ENCODE measurements around the gene TLR10.

The TLR10 gene

GRCh38 chr4:38734446-38734845, 48.3 kb downstream of the TLR10 start:
- in situ Hi-C loops (cut with MboI; ENCODE audit: low pct_unique_long_range_greater_than_20kb, low sequenced_read_pairs, unreplicated experiment), result loop anchor here (10.0 to 25.0 kb wide), 3 partner anchors 550 to 922 kb away; no protein-coding TSS in a partner anchor
- DNase-seq (ENCODE audit: low spot score), result no peak

DNA sequence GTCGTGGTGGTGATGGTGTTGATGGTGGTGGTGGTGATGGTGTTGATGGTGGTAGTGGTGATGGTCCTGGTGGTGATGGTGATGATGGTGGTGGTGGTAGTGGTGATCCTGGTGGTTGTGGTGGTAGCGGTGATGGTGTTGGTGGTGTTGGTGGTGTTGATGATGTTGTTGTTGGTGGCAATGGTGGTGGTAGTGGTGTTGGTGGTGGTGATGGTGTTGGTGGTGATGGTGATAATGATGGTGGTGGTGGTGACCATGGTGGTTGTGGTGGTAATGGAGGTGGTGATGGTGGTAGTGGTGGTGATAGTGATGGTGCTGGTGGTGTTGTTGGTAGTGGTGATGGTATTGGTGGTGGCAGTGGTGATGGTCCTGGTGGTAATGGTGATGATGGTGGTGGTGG, 49.1 kb downstream of the TLR10 start:
- in situ Hi-C loops (cut with MboI; ENCODE audit: low pct_unique_long_range_greater_than_20kb, low sequenced_read_pairs, unreplicated experiment), result loop anchor here (10.0 to 25.0 kb wide), 3 partner anchors 549 to 921 kb away; no protein-coding TSS in a partner anchor
- TF ChIP-seq CTCF (IDR thresholded peaks at IDR 0.05; ENCODE audit: extremely low read depth, insufficient read depth, missing control alignments), result no peak
- no peak for DNase-seq (ENCODE audit: low spot score)

More at GRCh38 chr4:38734446-38734845, 48.3 kb downstream of the TLR10 start:
- TF ChIP-seq CTCF (IDR thresholded peaks at IDR 0.05; ENCODE audit: extremely low read depth, insufficient read depth, missing control alignments), result no peak

DNA sequence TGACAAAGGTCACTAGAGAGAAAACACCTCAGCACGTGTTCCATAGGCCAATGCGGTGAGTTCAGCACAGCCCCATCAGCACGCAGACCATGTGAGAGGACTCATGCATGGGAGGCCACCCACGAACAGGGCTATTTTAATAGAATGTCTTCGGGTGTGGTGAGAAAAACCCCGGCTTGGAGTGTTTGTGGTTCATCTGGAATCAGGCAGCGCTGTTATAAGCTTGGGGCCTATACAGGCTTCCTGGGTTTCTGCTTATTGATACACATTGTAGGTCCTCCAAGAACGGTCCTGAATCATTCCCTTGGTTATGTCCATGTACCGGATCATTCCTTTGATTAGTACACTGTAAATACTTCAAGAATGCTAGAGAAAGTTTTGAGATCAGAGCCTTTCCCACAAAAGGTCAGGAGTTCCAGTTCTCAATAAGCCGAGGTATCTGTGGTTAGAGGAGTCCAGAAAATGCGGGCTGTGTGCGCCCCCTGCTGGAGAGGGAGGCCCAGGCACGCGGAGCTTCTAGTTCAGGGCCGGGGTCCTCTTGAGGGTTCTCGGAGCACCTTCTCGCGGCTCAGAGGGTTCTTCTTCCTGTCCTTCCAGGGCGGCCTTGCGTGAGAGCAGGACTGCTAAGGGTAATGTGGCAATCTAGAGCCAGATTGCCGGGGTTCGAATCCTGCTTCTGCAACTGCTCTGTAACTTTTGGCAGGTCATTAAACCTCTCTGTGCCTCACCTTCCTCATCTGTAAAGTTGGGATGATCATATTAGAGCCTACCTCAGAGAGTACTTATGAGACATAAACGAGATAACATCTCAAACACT, 51.8 kb downstream of the TLR10 start:
- in situ Hi-C loops (cut with MboI; ENCODE audit: low pct_unique_long_range_greater_than_20kb, low sequenced_read_pairs, unreplicated experiment), result loop anchor here (10.0 to 25.0 kb wide), 3 partner anchors 546 to 919 kb away; no protein-coding TSS in a partner anchor

DNA sequence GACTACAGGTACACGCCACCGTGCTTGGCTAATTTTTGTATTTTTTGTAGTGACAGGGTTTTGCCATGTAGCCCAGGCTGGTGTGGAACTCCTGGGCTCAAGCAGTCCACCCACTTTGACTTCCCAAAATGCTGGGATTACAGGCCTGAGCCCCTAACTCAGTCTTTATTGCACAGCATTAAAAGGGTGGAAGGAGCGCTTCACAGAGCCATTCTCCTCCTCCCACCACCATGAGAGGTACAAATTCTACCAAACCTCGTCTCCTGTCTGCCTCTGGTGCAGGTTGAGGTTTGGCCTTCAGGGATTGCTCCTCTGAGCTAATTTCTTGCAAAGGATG, 52.3 kb downstream of the TLR10 start:
- in situ Hi-C loops (cut with MboI; ENCODE audit: low pct_unique_long_range_greater_than_20kb, low sequenced_read_pairs, unreplicated experiment), result loop anchor here (10.0 to 25.0 kb wide), 3 partner anchors 546 to 918 kb away; no protein-coding TSS in a partner anchor
- no peak for DNase-seq (ENCODE audit: low spot score)
- TF ChIP-seq CTCF (IDR thresholded peaks at IDR 0.05; ENCODE audit: extremely low read depth, insufficient read depth, missing control alignments), result no peak

More for the DNA sequence above, 51.8 kb downstream of the TLR10 start:
- DNase-seq (ENCODE audit: low spot score), result peak; percentile 73
- peak; percentile 91 for TF ChIP-seq CTCF (IDR thresholded peaks at IDR 0.05; ENCODE audit: extremely low read depth, insufficient read depth, missing control alignments)

GRCh38 chr4:38728631-38729141, 54.1 kb downstream of the TLR10 start:
- peak; percentile 22 for TF ChIP-seq CTCF (IDR thresholded peaks at IDR 0.05; ENCODE audit: extremely low read depth, insufficient read depth, missing control alignments)
- in situ Hi-C loops (cut with MboI; ENCODE audit: low pct_unique_long_range_greater_than_20kb, low sequenced_read_pairs, unreplicated experiment), result loop anchor here (25.0 kb wide), 2 partner anchors 666 to 916 kb away; no protein-coding TSS in a partner anchor
- no peak for DNase-seq (ENCODE audit: low spot score)

DNA sequence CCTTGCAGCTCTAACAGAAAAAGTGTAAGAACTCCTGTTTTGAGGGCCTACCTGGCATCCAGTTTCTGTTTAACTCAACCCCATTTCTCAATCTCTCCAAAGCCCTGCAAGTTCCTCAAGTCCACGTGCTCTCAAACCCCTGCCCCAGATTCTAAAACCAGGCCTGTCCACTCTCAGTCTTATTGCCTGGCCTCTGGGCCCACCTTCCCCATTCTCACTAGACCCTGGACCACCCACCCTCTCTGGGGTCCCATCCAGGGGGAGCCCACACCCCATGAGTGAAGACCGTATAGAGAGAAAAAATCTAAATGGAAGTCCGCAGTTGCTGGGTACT, 58.3 kb downstream of the TLR10 start:
- TF ChIP-seq CTCF (IDR thresholded peaks at IDR 0.05; ENCODE audit: extremely low read depth, insufficient read depth, missing control alignments), result no peak
- in situ Hi-C loops (cut with MboI; ENCODE audit: low pct_unique_long_range_greater_than_20kb, low sequenced_read_pairs, unreplicated experiment), result no loop called here
- no peak for DNase-seq (ENCODE audit: low spot score)
